NT2/D1 (cell line): ENCODE data around the gene KRTAP9-8.

ENCODE experiments used
- SUZ12 ChIP-seq: IDR thresholded peaks from 2 replicates; pipeline ENCODE4 v1.6.1; 2011; ENCODE audit not compliant: insufficient read length, insufficient read depth; ENCODE audit errors: extremely low read depth
- YY1 ChIP-seq: IDR thresholded peaks from 2 replicates; pipeline ENCODE4 v1.6.1; 2011; ENCODE audit not compliant: insufficient read length, insufficient read depth
- ZNF274 ChIP-seq: IDR thresholded peaks from 2 replicates; pipeline ENCODE4 v1.6.1; 2011; ENCODE audit warnings: mild to moderate bottlenecking, low read depth, low read length

GRCh38 chr17:41251261-41251660, 13.5 kb downstream of the KRTAP9-8 start:
- TF ChIP-seq YY1: no peak
- no peak for TF ChIP-seq SUZ12
- no peak for TF ChIP-seq ZNF274
